GM13977 (cell line): ENCODE measurements around the gene PKNOX2.

Experiments used
- DNase-seq: peaks from one replicate; pipeline ENCODE4 v3.0.0; 2012; ENCODE audit warnings: low spot score
- CTCF ChIP-seq: IDR thresholded peaks from 2 replicates; pipeline ENCODE4 v1.5.1; 2012; ENCODE audit warnings: mild to moderate bottlenecking, control low read depth; ENCODE audit not compliant: insufficient read depth; ENCODE audit errors: extremely low read depth, missing control alignments
- in situ Hi-C: fragments of 300-500 bp; cut with MboI; formaldehyde crosslinking; loops from one replicate; pipeline ENCODE4 v1.12.0; 2022; ENCODE audit warnings: low sequenced_read_pairs, low pct_unique_long_range_greater_than_20kb, mixed read lengths, inconsistent platforms; ENCODE audit not compliant: unreplicated experiment

PKNOX2 gene

GRCh38 chr11:125388611-125389010, 224.1 kb downstream of the PKNOX2 start:
- TF ChIP-seq CTCF, result no peak
- DNase-seq, result no peak
- in situ Hi-C loops, result no loop called here

DNA sequence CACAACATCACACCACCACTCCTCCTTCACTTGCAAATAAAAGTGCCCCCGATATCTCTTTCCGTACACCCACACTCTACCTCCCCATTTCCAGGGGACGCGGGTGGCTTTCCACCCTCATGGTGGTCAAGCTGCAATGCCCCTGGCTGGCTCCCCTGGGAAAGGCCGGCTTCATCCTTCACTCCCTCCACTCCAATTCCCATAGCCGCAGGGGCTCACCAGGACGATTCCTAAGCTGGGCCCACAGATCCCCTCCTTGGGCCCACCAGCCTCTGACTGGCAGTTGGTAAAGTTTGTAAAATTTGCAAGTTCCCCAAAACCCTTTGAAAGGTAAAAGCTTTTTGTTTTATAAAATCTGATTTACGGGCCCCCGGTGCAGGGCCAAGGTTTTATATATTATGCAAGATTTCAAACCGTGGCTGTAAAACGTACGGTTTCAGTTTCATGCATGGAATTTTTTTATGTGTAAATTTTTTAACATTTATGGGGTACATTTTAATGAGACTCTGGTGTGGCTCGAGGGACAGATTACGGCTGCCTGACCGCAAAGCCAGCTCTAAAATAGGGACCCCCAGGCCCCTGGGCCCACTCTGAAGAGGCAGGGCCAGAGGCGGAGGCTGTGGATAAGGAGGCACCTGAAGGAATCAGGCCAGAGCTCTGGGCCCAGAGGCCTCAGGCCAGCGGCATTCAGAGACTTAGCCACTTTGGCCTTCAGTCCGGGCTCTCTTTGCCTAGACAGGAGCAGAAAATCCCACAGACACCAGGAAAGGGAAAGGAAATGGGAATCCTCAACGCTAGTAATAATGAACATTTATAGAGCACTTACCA, 225.0 kb downstream of the PKNOX2 start:
- in situ Hi-C loops, result no loop called here
- no peak for DNase-seq
- TF ChIP-seq CTCF, result no peak

DNA sequence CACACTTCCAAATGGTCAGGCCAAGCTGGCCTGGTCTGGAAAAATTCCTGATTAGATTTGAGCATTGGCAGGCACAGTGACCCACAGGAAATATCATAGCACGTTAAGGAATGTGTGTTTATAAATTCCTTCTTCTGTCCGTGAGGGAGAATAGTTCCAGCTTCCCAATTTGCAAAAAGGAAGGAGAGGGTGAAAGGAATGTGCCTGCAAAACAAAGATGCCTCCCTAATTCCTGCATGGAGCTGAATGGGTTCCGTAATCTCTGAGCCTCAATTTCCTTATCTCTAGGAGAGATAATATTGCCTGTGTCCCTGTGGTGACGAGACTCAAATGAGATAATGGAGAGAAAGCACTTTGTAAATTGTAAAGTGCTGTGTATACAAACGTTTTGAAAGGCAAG, 226.4 kb downstream of the PKNOX2 start:
- in situ Hi-C loops, result no loop called here
- TF ChIP-seq CTCF, result no peak
- DNase-seq, result no peak

DNA sequence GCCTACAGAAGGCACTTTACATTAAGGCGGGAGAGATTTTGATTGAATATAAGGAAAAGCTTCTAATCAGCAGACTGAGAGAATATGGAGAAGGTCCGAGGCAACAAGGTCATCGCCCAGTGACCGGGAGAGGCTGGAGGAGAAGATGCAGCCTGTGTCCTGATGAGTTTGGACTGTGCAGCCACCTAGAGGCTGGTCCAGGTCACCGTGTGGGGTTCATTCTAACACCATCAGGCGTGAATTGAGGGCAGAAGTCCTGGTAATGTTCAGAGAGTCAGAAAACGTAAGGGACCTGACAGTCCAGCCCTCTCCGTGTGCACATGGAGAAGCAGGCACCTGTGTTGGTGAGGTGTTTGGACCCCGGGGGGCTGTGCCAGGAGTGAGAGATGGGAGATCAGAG, 228.8 kb downstream of the PKNOX2 start:
- in situ Hi-C loops, result no loop called here
- TF ChIP-seq CTCF, result peak; percentile 9
- DNase-seq, result no peak

- TF ChIP-seq CTCF, result no peak
- in situ Hi-C loops, result no loop called here
Observed at GRCh38 chr11:125394296-125394695, 229.7 kb downstream of the PKNOX2 start.

DNA sequence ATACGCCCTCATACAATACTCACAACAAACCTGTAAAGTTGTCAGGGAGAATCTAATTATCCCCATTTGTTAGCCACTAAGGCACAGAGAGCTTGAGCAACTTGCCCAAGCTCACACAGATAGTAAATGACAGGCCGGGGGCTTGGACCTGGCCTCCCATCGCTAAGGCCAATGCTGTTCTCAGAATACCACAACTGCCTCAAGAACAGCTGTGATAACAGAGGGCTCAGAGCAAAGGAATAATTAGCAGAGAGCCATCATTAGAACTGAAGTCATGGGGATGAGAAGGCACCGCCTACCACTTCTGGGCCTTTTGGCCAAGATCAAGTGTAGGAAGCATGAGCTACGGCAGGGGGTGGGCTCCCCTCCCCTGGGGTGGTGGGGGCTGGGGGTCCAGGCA, 232.9 kb downstream of the PKNOX2 start:
- in situ Hi-C loops, result no loop called here
- no peak for TF ChIP-seq CTCF
- no peak for DNase-seq

More at GRCh38 chr11:125394296-125394695, 229.7 kb downstream of the PKNOX2 start:
- no peak for DNase-seq

GRCh38 chr11:125398475-125398874, 233.9 kb downstream of the PKNOX2 start:
- no peak for DNase-seq
- in situ Hi-C loops, result no loop called here
- no peak for TF ChIP-seq CTCF
